MV-4-11 (cell line): Measurements from ENCODE around the gene RASL11A.
"Not testable (repeated sequence)": the region's sequence is repeated elsewhere in the genome, so short reads cannot be mapped to it uniquely, and the experiment has no call there.

Source experiments
- DNase-seq: peaks from one replicate; lab custom pipeline; 2025; lab: John Stamatoyannopoulos, UW

Gene RASL11A

GRCh38 chr13:27270594-27271520 is at the start of gene RASL11A:
TSS of gene RASL11A (plus strand) at chr13:27270830. CDS start at chr13:27270945, 115 bp downstream.
- DNase-seq, result peak; percentile 67

GRCh38 chr13:27222100-27222499 is 48.5 kb upstream of the RASL11A start:
- not testable (repeated sequence) for DNase-seq

- DNase-seq, result no peak
Measured at GRCh38 chr13:27226991-27227390, 43.6 kb upstream of the RASL11A start.

GRCh38 chr13:27228131-27228530 is 42.5 kb upstream of the RASL11A start:
- DNase-seq, result no peak

GRCh38 chr13:27229642-27230041 is 41.0 kb upstream of the RASL11A start:
- DNase-seq, result no peak

GRCh38 chr13:27233964-27234363 is 36.7 kb upstream of the RASL11A start:
- DNase-seq, result no peak

- no peak for DNase-seq
Measured at GRCh38 chr13:27236478-27236877, 34.2 kb upstream of the RASL11A start.

GRCh38 chr13:27242702-27243101 is 27.9 kb upstream of the RASL11A start:
- DNase-seq, result no peak

- DNase-seq, result no peak
Measured at GRCh38 chr13:27245610-27246009, 25.0 kb upstream of the RASL11A start.

GRCh38 chr13:27250833-27251165 is 19.8 kb upstream of the RASL11A start:
- DNase-seq, result no peak

- DNase-seq, result peak; percentile 95
Measured at GRCh38 chr13:27251166-27252091, 19.2 kb upstream of the RASL11A start, which contains the start of gene RPL21. TSS of gene RPL21 (plus strand) at chr13:27251558. CDS start at chr13:27253777, 2,219 bp downstream.

GRCh38 chr13:27252467-27252866 is 18.2 kb upstream of the RASL11A start:
- no peak for DNase-seq

- no peak for DNase-seq
Measured at GRCh38 chr13:27257233-27257568, 13.4 kb upstream of the RASL11A start.

GRCh38 chr13:27257648-27258253 is 12.9 kb upstream of the RASL11A start:
- no peak for DNase-seq

GRCh38 chr13:27258637-27259386 is 11.8 kb upstream of the RASL11A start:
- peak; percentile 4 for DNase-seq

- DNase-seq, result peak; percentile 90
Measured at GRCh38 chr13:27259831-27260230, 10.8 kb upstream of the RASL11A start.

- no peak for DNase-seq
Measured at GRCh38 chr13:27261396-27261795, 9.2 kb upstream of the RASL11A start.

- DNase-seq, result no peak
Measured at GRCh38 chr13:27263438-27263837, 7.2 kb upstream of the RASL11A start.

- peak; percentile 12 for DNase-seq
Measured at GRCh38 chr13:27264181-27264580, 6.4 kb upstream of the RASL11A start.

- no peak for DNase-seq
Measured at GRCh38 chr13:27264648-27265047, 6.0 kb upstream of the RASL11A start.

GRCh38 chr13:27266917-27267316 is 3.7 kb upstream of the RASL11A start:
- peak; percentile 37 for DNase-seq

- DNase-seq, result peak; percentile 9
Measured at GRCh38 chr13:27267596-27267995, 3.0 kb upstream of the RASL11A start.
